Stimulated activated CD8-positive, alpha-beta memory T cell treated with anti-CD3 and anti-CD28 coated beads, Interleukin-4, amount 100 ng/mL, for 1 hour (primary cell): Measurements from ENCODE around the gene NOTCH2.

Source experiments
- DNase-seq, 2 donors: peaks; one replicate each; pipeline ENCODE4 v3.0.0-alpha.2; 2020; ENCODE audit warnings: low read depth in 2 of 2, low spot score in 1 of 2

Gene NOTCH2

DNA sequence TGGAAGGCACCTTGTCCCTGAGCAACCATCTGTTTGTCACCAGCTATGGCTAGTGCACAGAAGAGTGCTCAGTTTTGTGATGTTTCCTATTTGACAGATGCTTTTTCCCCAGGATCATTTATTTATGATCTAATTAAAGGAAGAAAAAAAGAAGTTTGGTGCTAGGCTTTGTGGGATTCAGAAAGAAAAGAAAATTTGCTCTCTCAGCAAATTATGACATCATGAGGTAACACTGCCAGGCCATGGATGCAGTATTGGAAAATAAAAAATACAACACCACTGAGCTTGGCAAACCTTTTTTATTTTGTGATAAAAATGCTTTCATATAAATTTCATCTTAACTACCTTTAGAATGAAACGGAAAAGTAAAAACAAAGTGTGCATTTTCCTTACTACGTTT lies 157.7 kb downstream of the NOTCH2 start:
- no peak for DNase-seq

DNA sequence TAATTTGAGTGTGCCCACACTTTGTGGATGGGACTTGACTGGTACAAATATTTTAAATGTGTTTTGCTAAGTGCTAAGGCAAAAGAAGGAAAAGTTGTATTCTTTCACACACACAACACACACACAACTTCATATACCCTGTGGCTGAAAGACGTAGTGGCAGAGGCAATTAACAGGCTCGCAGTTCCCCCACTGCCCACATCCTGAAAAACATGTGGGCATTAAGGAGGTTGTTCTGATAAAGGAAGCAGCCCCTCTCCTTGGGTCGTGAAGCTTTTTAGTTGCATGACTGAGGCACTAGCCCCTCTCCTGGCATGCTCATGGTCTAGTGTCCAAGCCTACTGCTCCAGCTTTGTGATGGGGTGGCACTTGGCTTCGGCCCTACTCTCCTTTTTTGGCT lies 158.8 kb downstream of the NOTCH2 start:
- DNase-seq, result no peak

DNA sequence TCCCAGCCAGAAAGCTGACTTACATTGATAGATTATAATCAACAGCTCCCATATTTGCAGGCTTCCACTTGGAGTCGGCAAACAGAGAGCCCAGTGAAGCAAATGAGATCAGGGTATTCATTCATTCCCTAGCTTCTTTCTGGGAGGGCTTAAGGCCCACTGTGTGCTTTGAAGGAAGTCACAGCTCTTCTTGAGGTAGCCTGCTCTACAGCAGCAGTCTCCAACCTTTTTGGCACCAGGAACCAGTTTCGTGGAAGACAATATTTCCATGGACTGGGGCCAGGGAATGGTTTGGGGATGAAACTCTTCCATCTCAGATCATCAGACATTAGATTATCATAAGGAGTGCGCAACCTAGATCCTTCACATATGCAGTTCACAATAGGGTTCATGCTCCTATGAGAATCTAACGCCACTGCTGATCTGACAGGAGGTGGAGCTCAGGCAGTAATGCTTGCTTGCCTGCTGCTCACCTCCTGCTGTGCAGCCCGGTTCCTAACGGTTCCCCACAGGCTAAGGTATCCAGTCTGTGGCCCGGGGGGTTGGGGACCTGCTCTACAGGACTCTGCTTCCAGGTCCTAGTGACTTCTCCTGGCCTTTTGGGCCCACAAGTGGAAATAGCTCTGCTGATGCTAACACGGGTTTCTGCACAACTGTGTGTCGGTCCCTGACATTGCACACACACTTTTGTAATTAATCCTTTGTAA lies 159.4 kb downstream of the NOTCH2 start:
- no peak for DNase-seq

DNA sequence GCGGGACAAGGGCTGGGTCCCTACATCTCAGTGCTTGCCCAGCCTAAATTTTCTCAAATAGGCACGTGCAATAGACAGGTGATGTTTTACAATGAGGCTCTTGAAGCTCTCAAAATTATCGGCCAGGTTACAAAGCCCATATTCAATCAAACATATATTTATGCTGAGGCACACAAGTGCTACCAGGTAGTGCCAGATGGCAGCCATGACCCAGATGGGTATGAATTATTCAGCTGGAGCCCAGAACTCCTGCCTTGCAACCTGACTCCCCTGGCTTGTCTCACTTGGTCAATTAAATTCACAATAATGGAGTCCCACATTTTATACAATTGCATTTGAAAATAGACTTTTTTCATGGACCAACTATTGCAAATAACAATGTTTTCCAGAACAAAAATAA lies 160.8 kb downstream of the NOTCH2 start:
- no peak for DNase-seq

DNA sequence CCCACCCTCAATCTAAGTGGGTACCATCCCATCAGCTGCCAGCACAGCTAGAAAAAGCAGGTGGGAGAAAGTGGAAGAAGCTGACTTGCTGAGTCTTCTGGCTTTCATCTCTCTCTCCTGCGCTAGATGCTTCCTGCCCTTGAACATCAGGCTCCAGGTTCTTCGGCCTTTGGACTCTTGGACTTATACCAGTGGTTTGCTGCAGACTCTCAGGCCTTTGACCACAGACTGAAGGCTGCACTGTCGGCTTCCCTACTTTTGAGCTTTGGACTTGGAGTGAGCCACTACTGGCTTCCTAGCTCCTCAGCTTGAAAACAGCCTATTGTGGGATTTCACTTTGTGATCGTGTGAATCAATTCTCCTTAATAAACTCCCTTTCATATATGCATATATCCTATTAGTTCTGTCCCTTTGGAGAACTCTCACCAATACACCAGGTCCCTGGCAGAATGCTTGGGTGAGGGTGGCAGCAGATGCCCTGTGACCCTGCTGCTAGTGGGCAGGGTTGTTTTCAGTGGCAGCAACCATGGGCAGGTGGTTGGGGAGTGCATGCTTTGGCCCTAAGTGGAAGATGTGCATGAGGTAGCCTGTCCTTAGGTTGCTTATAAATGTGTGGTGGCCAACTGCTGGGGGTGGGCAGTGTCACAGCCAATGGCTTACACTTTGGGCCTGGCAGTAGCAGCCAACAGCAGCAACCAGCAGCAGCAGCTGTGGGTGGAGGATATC lies 162.4 kb downstream of the NOTCH2 start:
- no peak for DNase-seq

DNA sequence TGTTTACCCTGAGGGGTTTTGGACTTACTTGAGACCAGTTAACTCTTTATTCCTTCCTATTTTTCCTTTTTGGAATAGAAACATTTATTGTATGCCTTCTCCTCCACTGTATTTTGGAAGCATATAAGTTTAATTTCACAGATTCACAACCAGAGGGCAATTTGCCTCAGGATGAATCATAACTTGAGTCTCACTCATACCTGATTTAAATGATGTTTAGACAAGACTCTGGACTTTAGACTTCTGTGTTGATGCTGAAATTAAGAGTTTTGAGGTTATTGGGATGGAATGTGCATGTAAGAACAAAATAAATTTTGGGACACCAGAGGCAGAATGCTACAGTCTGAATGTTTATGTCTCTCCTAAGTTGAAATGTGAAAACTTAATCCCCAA lies 166.0 kb downstream of the NOTCH2 start:
- DNase-seq, result no peak

DNA sequence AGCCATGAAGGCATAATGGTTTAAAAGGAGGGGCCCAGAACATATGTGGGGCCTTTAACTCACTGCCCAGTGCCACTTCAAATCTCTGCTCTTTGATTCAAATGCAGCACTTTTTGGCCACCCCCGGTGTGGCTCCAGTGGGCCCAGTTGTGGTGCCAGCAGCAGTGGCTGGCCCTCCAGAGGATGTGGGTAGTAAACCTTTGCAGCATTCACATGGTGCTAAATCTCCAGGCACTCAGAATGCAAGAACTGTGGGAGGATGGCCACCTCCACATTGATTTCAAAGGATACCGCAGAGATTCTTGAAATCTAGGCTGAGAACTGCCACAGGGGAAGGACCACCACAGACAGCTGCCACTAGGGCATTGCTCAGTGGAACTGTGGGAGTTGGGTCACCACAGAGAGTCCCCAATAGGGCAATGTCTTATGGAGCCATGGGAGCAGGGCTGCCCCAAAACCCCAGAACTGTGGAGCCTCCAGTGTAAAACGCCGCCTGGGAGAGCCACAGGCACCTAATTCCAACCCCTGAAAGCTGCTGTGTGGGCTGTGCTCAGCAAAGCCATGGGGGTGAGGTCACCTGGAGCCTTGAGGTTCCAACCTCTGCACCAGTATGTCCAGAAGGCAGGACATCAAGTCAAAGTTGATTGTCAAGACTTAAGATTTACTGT lies 166.6 kb downstream of the NOTCH2 start:
- DNase-seq, result no peak

DNA sequence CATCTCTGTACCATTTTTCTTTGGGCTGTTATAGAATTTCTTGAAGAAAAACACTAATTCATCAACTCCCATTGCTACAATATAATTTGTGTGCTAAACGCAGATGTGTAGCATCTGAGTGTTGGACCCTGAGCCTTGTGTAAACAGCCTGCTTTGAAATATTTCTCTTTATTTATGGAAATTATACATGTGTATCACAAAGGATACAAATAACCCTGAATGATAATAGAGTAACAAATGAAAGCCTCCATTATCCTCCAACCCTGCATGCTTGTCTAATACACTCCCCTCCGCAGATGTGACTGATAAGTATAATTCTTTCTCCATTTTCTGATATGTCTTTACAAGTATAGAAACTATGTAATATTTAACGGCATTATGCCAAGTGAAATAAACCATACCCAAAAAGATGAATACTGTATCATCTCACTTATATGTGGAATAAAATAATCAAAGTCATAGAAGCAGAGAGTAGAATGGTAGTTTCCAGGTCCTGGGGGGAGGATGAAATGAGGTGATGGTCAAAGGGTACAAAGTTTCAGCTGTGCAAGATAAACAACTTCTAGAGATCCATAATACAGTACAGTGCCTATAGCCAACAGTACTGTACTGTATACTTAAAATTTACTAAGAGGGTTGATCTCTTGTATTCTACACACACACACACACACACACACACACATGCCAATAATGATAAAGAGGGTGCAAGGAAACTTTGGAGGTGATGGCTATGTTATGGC lies 170.3 kb downstream of the NOTCH2 start:
- no peak for DNase-seq

DNA sequence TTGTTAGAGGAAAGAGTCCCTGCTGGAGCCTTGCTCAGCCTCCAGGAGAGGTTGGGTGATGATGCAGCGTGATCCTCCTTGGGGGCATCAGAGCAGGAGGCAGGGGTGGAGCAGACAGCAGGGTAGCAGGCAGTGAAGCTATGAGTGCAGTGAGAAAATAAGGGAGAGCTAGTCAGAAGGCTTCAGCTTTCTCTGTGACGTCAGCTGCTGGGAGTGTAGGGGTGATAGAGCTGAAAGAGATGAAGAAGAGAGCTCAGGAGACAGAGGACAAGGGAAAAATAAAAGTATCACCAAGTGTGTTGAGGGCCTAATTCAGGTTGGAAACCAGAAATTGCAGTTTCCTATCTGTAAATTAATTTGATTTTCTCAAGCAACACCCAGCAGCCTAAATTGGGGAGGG lies 170.9 kb downstream of the NOTCH2 start:
- DNase-seq, result no peak

DNA sequence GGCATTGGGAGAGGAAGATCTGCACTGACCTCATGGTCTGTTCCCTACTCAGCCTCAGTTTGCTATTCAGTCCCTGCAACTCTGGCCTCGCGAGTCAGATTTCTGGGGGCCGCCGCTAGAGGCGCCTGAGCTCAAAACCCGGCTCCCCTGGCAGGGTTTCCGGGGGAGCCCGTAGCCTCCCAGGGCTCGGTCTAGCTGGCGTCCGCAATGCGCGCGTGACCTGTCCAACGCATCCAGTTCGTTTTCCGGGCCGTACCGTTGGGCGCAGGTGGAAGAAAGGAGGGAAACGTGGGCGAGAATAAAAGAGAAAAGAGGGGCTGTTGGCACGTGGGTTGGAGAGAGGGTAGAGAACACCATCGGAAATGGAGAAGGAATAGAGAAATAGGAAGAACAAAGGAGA lies 173.2 kb downstream of the NOTCH2 start, which contains the start of gene ADAM30:
Gene ADAM30, minus strand, starts transcription at position 213 of the 400 bp plus-strand sequence. Its CDS starts 179 bp downstream, at position 34.
- DNase-seq, result no peak

DNA sequence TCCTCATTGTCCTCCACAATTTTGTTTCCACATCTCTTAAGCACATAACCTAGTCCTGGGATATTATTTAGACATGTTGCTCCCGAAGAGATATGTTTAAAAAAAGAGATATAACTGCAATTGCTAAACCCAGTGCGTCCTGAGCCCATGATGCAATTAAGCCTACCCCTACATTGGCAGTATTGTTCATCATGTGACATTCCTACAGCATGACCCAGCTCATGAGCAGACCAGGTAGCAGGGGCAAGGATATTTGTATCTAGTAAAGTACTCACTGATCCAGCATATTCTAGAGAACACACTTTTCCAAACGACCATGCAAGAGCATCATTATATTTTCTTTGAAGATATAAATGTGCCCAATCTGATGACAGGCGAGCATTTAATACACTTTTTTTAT lies 174.4 kb downstream of the NOTCH2 start:
- no peak for DNase-seq

DNA sequence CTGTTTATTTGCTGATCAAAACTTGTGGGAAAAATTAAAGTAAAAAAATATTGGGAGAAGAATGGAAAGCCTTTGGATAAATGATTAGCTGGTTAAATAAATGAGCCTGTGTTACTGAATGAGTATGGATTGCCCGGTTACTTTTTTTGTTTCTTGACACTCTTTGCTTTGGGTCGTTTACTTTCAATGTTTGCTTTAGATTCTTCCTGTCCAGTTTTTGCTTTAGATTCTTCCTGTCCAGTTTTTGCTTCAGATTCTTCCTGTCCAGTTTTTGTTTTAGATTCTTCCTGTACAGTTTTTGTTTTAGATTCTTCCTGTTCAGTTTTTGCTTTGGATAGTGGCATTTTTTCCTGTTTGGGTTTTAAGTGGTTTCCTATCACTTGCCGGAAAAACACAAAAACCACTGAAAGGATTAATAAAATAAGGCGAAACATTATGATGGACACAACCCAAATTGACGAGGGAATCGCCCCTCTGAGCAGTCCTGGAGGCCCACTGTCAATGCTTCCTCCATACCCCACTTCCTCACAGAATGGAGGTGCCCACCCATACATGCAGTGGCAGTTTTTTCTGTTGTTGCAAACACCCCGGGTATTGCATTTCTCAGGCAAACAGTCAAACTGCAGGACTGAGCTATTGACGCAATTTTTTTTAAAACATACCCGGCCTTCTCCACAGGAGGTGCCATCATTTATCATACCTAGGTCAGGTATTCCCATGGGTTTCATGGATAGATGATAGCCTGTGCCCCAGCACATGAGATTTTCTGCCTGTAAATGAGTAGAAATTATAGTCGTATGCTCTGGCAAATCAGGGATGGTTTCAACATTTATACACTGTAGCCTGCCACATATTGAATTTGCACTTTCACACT lies 175.4 kb downstream of the NOTCH2 start:
- DNase-seq, result no peak

DNA sequence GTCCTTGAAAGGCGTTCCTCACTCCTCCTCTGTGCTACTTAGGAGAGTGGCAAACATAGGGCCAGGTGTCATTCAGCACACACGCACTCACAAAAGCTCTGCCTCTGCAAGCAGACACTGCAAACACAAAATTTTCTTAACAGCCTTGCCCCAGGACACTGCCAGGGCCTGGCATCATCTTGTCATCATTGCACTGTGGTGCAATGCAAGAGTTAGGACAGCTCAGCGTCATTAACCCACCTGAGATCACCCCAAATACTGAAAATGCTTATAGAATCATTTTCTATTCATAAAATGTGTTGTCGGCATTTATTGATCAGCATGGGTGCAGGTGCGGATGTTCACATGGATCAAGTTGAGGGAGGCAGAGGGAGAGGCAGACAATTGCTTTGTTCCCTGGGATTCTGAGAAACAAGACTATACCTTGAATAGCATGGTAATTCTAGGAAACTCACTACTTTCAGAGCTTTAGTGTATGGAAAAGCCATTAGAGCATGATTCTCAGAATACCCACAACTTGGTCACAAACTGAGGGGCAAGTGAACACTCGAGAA lies 176.1 kb downstream of the NOTCH2 start:
- no peak for DNase-seq

DNA sequence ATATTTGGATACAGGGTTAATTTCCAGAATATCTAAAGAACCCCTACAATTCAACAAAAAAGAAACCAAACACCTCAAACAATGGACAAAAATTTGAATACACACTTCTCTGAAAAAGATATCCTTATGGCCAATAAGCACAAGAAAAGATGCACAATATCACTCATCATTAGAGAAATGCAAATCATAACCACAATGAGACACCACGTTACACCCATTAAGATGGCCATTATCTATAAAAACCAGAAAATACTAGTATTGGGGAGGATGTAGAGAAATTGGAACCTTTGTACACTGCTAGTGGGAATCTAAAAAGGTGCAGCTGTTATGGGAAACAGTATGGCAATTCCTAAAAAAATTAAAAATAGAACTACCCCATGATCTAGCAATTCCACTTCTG lies 178.1 kb downstream of the NOTCH2 start:
- DNase-seq, result no peak

DNA sequence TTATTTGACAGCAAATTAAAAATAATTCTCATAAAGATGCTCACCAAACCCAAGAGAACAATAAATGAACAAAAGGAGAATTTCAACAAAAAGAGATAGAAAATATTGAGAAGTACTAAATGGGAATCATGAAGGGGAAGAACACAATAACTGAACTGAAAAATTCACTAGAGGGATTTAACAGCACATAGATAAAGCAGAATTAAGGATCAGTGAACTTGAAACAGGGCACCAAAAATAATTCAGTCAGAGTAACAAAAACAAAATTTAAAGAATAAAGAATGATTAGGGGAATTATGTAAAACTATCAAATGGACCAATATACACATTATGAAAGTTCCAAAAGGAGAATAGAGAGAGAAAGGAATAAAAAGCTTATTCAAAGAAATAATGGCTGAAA lies 181.0 kb downstream of the NOTCH2 start:
- no peak for DNase-seq

DNA sequence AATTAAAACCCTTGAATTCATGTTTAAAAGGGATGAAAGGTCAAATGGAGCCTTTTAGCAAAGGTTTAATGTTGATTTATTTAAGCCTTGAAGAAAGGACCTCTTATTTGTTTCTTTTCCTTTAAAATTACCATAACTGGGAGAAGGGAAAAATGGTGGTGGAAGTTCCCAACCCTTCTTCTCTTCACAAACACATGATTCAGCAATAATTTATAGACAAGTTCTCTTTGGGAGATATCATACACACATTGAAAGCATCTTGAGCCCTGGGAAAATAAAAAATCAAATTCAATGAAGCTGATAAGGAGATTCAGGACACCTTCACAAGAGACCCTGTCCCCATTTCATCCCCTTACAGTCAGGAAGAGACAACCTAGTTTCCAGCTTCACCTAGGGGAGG lies 182.0 kb downstream of the NOTCH2 start:
- no peak for DNase-seq

DNA sequence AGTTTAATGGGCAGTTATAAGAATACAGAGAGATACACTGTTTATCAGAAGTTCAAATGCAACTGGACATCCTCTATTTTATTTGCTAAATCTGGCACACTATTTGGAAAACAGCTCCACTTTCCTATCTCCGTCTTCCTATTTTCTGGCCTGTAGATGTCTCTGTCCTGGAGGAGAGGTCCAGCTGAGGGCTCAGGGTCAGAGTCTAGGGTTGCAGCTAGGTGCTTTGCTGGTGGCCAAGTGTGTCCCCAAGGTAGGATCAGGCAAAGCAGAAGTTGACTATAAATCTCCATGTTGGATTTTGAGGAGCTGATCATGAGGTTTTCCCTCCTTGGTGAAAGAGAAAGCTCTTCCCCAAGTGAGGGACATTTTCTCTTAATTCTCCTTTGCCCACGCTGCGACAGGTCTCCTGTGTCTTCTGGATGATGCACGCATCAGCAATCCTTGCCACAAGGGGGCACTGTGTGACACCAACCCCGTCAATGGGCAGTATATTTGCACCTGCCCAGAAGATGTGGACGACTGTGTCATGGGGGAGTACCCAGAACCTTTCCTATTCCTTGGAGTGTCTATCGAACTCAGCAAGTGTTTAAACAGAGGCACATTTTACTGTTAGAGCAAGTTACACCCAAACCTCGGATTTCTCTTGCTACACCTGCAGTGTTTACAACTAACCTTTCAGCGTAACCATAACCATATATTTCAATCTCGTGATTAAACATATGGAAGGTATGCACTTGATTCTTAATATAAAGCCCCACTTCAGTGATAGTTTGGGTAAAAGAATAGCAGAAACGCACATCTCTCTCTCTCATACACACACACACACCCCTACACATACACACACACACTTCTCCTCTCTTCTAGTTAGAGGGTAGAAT lies 183.3 kb downstream of the NOTCH2 start:
- DNase-seq, result peak in 1 of 2 donors; percentile 10

DNA sequence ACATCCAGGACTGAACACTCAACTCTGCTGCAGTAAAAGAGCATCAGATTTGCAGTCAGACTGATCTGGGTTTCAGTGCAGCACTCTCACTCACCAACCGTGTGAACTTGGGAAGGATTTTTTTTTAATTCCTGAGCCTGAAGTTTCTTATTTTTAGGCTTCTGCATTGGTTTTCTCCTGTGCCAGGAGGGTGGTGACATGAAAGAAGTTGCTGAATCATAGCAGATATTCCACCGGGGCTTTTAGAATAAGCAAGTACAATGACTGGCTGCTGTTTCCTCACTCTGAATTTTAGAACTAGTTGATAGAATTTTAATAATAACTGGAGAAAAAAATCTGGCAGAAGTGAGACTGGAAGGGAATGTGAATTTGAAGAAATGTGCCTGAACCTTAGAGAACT lies 184.8 kb downstream of the NOTCH2 start:
- DNase-seq, result no peak

DNA sequence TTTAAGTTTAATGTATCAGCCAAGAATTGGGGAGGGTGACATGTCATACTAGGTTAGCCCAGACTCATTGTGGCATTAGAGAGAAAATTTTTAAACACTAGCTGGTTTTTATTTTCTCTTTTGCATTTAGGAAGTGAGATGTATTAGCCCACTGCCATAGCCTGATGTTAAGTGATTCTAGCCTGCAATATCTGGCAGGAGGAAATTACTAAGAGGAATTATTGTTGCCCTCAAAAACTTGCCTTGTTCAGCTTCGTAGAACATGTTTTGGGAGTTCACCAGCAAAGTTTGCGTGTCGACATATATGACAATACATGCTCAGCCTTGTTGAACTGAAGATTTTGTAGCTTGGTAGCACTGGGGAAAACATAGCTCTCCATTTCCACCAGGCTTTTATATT lies 185.6 kb downstream of the NOTCH2 start:
- no peak for DNase-seq
